DMS114 treated with DMSO at 0.1 percent for 48 hours (cell line): ENCODE data around the gene LRRC37A2.
"Not testable (repeated sequence)": the region's sequence is repeated elsewhere in the genome, so short reads cannot be mapped to it uniquely, and the experiment has no call there.

Experiments used
- DNase-seq: peaks from one replicate; lab custom pipeline; 2025; ENCODE audit not compliant: unreplicated experiment; lab: John Stamatoyannopoulos, UW

Gene LRRC37A2

DNA sequence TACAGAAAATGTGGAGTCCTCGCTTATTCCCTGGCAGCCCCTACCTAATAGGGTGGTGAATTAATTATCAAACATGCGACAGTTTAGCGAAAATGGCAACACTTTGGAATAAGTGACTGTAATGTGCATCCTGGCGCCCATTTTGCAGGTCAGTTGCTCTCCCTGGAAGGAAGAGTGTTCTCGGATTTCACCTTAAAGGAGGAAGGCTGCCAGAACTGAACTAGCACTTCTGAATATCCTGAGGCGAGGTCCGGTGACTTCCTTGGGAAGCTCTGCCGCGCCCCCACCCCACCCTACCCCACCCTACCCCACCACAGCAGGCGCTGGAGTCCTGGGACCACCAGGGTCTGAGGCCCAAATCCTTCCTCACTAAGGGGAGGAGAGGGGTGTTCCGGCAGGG is at the start of gene LRRC37A2:
LRRC37A2 (plus strand) TSS at position 301 of the 400 bp plus-strand sequence. CDS start 245 bp downstream, outside the sequence.
- DNase-seq: not testable (repeated sequence)

DNA sequence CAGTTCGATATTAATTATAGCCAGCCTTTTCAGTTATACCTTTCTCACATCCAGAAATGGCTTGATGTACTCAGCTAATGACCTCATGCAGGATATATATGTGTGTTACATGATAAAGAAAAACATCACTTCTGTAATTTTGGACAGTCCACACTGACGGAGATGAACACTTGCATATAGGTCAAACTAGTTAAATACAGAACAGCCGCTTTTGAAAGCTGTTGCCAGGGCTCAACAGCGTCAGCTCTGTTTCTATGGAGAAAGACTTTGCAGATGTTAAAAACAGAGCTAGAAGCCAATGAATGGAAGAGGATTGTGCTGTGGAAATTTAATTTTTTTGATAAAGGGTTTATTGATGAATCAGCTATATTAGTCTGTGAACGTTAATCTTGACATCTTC is 44.6 kb upstream of the LRRC37A2 start:
- DNase-seq: not testable (repeated sequence)

DNA sequence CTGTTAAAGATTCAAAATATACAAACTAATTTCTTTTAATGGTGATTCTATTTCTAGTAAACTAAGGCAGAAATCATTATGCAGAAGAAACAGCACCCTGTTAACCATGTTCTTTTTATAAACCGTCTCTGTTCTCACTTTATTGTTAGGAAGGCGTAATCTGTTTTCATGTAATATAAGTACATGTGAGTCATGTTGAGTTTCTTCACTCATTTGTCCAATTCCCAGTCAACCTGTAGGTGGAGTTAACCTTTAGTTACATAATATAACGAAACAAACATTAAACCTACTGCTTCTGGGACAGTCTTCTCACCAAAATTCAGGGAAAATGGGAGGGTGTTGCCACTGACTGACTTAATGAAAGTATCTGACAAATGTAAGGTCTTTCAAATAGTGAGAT is 37.8 kb upstream of the LRRC37A2 start:
- not testable (repeated sequence) for DNase-seq

DNA sequence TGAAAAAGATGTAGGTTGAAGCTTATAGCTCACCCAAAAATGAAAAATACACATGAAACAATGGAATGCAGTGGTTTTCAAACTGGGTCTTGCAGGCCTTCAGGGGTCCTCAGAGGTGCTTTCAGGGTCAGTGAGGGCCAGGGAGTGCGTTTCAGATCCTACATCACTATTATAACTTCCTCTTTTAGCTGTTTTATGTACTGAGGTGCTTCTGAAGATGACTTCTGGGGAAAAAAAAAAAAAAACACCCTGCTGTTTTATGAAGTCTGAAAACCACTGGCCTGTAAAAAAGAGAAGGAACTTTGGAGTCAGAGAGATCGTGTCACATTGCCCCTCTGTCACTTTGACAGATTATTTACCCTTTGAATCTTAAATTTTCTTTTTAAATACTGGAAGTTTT is 36.7 kb upstream of the LRRC37A2 start:
- DNase-seq: not testable (repeated sequence)

DNA sequence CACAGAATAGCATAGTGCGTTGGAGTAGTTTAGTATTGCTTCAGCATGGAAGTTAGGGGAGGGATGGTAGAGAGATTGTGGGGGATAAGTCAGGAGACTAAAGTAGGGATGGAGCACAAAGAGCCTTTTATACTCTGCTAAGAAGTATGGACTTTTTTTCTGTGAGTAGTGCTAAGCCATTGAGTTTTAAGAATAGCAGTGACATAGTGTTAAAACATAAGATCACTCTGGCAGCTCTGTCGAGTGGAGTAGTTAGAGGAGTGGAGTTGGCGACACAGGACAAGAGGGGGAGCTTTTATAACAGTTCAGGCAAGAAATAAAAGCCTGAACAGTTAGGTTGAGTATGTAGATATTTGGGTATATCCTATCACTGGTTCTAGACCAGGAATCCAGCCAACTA is 33.4 kb upstream of the LRRC37A2 start:
- not testable (repeated sequence) for DNase-seq

DNA sequence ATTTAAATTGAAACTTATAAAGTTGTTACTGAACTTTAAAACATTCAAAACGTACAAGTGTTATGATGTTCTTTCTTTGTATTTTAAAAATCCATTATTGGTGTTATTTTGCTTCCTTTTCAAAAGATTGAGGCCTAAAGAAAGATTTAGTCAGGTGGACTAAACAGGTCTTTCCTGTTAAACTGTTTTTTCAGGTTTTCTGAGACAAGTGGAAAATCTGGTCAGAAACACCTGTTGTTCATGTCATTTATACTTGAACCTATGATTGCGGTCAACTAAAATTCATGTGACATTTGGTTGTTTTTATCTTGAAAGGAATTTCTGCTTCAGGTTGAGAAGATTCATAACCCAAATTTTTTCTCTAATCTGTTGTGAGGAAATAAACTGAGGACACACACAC is 31.0 kb upstream of the LRRC37A2 start:
- not testable (repeated sequence) for DNase-seq

DNA sequence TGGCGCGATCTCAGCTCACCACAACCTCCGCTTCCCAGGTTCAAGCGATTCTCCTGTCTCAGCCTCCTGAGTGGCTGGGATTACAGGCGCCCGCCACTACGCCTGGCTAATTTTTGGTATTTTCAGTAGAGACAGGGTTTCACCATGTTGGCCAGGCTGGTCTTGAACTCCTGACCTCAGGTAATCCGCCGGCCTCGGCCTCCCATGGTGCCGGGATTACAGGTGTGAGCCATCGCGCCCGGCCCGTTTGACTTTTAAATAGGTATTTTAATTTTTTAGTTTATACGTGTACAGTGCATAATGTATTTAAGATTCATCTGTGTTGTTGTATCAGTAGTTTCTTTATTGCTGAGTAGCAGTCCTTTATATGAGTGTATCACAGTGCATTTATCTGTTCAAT is 20.2 kb upstream of the LRRC37A2 start:
- DNase-seq: not testable (repeated sequence)

DNA sequence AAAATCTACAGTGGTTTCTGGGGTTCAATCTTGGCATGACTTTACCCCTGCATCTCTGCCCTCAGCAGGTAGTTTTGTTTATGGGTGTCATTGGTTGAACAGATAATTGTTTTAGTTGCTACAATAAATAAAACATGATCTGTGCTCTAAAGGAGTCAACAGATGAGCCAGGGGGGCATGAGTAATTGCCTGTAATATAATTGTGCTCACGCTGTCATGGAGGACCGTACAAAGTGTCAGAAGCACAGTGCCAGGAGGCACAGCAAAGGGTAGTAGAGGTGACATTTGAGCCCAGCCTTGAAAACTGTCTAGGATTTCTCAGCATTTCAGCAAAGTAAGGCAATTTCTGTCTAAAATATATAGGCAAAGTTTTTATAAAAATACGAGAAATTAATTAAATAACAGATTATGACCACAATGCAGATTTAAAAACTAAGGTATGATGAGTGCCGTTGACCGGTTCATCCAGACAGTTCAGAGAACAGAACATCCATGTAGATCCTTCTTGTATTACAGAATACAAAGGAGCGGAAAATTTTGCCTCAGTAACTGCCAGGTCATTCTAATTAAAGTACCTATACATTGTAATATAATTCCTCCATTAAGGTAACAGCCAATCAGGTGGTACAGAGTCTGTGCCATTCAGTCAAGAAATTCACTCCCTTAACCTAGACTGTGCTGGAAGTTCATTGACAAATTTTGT is 12.7 kb upstream of the LRRC37A2 start:
- DNase-seq: not testable (repeated sequence)

DNA sequence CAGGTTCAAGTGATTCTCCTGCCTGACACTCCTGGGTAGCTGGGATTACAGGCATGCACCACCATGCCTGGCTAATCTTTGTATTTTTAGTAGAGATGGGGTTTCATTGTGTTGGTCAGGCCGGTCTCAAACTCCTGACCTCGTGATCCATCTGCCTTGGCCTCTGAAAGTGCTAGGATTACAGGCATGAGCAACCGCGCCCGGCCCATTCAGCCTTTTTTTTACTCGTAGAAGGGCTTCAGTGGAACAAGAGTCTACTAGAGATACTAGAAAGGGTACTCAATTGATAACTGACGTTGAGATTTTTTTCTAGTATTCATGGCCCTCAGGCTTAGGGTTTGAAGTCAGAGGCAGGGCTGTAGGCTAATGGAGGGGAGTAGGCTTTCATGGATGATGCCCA is 6.4 kb upstream of the LRRC37A2 start:
- DNase-seq: not testable (repeated sequence)

DNA sequence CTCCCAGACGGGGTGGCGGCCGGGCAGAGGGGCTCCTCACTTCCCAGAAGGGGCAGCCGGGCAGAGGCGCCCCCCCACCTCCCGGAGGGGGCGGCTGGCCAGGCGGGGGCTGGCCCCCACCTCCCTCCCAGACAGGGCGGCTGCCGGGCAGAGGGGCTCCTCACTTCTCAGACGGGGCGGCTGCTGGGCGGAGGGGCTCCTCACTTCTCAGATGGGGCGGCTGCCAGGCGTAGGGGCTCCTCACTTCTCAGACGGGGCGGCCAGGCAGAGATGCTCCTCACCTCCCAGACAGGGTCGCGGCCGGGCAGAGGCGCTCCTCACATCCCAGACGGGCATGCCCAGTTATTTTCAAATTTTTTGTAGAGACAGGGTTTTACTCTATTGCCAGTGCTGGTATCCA is 22.4 kb downstream of the LRRC37A2 start:
- not testable (repeated sequence) for DNase-seq

DNA sequence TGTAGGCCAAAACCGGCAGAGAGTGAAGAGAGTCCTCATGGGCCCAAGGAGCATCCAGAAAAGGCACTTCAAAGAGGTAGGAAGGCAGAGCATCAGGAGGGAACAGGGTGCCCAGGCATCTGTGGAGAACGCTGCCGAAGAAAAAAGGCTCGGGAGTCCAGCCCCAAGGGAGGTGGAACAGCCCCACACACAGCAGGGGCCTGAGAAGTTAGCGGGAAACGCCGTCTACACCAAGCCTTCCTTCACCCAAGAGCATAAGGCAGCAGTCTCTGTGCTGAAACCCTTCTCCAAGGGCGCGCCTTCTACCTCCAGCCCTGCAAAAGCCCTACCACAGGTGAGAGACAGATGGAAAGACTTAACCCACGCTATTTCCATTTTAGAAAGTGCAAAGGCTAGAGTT is 36.3 kb downstream of the LRRC37A2 start:
- DNase-seq: not testable (repeated sequence)

DNA sequence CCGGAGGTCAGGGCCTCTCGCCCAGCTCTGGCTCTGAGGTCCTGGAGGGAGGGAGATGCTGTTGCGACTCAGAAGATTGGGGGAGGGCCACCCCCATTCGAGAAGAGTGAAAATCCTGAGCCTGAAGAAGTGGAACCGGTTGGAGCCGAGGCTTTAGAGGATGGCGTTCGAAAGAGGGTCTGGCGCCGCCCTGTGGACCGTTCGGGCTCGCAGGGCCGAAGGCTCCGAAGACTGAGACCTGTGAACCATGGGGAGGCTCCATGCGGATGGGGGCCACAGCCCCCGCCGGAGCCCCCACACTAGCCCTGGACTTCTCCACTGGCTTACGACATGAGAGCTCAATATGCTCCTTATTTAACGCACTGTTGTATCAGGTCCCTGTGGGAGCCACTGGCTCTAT is 46.9 kb downstream of the LRRC37A2 start:
- not testable (repeated sequence) for DNase-seq

DNA sequence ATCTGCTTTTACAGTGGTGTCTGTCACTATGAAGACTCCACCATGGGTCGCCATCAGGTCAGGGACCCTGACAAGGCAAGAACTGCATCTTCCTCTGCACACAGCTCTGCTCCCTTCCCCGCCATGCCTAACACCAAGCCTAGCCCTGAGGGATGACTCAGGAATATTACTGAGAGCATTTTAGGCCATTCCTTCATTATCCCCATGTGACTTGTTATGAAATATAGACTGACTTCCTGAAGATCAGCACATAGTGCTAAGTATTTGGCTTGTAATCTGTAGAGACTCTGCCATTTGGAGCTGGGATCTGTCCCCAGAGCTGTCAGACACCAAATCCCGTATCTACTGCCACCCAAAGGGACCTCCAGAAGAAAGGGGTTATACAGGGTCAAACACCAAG is 47.8 kb downstream of the LRRC37A2 start:
- not testable (repeated sequence) for DNase-seq

DNA sequence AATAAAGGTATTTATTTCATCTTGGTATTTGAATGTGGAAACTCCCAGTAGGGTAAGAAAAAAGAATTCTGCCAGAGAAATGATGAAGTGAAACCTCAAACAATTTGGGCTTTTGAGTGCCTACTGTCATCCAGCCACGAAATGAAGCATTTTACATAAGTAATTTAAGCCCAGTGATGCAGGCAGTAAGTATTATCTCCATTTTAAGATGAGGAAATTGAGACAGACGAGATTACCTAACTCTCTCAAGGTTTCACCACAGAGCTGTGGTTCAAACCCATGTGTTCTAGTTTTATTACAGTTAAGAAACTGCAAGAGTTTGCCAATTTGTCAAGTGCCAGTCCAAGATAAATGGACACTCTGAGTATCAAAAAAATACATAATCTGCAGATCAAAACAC is 54.0 kb downstream of the LRRC37A2 start:
- DNase-seq: not testable (repeated sequence)

DNA sequence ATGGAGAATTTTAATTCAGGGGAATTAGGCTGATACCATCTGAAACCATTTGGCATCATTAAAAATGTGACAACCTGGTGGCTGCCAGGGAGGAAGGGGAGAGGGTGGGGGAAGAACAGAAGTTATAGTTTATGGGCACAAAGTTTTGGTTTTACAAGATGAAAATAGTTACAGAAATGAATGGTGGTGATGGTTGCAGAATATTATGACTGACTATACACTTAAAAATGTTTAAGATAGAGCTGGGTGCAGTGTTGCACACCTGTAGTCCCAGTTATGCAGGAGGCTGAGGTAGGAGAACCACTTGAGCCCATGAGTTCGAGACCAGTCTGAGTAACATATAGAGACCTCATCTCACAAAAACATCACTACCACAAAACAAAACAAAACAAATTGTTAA is 54.7 kb downstream of the LRRC37A2 start:
- not testable (repeated sequence) for DNase-seq

DNA sequence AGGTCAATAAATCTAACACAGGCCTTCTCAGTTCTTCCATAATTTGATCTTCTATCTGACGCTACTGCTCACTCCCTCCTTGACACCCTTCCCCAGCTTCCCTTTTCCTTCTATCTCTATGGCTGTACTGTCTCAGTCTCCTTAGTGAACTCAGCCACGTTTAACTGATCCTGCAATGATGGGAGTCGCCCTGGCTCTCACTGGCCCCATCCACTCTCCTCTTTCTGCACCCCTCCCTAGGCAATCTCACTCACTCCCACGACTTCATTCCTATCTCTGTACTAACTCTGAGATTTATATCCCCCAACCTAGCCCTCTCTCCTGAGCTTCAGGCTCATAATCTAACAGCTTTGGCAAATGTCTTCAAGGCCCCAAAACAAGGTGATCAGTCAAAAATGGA is 59.5 kb downstream of the LRRC37A2 start:
- not testable (repeated sequence) for DNase-seq

DNA sequence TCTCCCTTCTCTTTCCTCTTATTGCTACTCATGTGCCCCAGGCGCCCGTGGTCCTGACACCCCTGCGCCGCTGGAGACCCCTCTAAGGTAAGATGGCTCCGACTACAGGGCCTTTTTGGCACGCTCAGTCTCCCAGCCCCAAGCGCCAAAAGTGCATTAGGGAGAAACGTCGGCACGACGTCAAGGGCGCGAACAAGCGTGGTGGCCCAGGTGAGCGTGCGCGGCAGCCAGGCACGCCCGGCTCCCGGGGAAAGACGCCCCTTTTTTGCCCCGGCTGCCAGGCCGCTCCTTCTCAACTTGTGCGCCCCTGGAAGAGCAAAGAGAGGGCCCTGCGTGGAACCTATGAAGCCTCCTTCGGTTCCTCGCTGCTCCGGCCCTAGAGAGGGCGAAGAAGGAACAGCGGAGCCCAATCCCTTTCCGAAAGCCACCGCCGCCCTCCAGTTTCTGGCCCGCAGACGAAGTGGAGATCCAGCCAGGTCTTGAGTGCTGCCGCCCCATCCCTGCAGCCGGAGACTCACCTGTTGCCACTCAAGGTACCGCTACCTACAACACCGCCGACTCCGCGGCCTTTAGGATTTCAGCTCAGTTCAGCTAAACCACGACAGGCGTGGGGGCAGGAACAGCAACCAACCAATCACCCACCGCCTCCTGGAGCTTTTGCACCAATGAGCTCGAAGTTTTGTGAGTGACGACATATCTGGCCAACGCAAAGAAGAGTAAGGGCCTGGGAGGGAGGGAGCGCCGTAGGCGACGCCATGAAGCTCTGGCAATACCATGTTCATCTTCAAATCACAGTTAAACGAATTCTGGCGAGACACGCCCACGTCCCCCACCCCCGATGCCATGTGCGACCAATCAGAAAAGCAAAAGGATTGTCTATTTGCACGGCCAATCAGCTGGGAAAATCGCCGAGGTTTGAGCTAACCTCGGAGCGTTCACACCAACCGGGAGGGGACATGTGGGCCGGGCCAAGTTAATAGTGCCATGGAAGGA is 67.1 kb downstream of the LRRC37A2 start, which contains the start of gene ARL17A:
ARL17A (minus strand) TSS at position 609 of the 993 bp plus-strand sequence. CDS start 3,369 bp downstream, outside the sequence.
- not testable (repeated sequence) for DNase-seq

DNA sequence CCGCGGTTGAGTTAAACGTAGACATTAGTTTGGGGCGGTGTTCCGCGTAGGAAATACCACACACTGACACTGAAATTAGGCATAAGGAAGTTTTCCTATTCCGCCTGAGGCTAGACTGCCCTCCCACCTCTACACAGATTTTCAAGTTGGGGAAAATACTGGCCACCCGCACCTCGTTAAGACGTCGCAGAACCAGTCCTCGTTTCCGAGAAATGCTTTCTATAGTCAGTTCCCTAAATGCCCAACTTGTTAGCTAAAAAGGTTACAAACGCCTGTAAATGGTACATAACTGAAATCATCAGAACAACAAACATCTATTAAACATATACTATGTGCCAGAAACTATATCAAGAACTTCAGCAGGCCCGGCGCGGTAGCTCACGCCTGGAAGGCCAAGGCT is 67.8 kb downstream of the LRRC37A2 start:
- not testable (repeated sequence) for DNase-seq

DNA sequence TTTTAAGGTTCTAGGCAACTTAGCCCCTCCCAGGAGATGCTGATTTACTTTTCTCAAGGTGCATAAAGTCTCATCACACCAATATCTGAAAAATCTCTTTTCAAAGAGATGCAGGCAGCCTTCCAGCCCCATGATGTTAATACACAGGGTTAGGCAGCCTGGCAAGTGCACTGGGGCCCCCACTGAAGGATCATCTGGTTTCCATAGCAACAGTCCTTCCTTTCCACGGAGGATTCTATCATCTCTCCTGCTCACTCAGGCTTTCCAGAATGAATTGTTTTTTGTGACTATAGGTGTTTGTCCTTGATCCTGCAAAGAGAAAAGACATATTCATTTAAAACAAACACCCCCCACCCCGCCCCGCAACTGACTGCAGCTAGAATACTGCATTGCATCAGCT is 73.2 kb downstream of the LRRC37A2 start:
- not testable (repeated sequence) for DNase-seq

DNA sequence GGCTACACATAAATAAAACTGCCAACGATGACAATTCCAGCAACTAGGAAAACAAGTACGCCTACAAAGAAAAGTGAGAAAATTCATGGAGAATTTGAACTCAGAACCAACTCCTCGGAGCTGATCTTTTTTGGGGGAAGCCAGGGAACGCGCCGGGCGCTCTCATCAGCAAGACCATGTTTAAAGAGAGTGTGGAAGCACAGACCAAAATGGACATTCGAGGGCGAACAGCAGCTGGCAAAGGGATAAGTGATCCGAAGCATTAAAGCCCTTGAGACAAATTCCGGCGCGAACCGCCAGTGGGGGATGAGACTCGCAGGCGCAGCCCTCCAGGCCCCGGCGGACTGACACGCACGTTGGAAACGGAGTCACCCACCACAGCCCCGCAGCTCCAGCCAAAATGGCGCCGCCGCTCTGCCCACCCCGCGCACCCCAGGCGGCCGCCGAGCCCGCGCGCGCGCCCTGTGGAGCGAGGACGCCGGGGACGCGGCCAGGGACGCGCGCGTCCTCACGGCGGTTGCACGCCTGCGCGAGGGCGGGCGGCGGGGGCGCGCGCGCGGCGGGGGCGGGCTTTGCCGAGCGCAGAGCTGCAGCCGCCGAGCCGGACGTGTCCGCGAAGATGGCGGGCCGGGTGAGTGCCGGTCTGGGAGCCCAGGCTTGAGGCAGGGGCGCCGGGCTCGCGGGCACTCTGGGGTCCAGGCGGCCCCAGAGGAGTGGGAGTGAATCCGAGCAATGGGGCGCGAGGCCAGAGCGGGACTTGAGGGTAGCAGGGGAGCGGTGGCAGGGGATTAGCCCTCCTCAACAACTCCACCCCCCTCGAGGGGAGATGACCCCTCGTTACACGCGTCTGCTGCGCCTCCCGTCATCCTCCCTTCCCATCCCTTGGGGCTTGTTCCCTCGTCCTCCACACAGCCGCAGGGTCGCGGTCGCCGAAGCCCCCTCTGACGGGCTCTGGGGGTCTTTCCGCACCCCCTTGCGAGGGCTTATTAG is 78.2 kb downstream of the LRRC37A2 start, which contains the start of gene NSF:
NSF (plus strand) TSS at position 513 of the 990 bp plus-strand sequence; CDS start at position 620, 107 bp downstream.
- DNase-seq: not testable (repeated sequence)
